ENCODE measurements around the gene ZNF683.

Gene ZNF683

DNA sequence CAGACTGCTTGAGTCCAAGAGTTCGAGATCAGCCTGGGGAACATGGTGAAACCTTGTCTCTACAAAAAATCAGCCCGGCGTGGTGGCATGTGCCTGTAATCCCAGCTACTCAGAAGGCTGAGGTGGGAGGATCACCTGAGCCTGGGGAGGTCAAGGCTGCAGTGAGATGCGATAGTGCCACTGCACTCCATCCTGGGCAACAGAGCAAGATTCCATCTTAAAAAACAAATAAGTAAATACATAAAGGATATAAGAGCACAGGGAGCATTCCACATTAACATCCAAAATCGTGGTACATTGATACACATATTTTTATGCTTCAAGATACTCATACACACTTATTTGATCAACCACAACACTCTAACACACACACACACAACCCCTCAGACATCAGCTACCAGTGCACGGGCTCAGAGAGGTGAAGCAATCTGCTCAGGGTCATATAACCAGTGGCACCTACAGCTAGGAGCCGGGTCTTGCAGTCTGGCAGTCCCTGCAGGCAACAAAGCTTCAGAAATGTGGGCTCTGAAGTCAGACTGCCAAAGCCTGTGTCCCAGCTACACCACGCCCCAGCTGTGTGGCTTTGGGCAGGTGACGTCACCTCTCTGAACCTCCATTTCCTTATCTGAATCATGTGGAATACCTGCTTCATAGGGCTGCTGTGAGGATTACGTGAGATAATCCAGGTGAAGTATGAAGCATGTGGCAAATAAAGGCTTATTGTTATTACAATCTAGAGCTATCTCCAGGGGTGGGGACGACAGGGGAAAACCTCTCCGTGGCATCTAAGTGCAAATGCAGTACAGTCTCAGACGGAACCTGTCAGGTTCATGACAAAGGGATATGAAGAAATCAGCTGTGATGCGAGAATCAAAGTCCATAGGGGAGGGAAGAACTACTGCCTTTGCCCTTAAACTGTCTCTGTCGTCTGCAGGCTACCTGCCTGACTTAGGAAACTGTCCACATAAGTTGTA lies 13.9 kb downstream of the ZNF683 start:
- TF ChIP-seq, protein P1, sequence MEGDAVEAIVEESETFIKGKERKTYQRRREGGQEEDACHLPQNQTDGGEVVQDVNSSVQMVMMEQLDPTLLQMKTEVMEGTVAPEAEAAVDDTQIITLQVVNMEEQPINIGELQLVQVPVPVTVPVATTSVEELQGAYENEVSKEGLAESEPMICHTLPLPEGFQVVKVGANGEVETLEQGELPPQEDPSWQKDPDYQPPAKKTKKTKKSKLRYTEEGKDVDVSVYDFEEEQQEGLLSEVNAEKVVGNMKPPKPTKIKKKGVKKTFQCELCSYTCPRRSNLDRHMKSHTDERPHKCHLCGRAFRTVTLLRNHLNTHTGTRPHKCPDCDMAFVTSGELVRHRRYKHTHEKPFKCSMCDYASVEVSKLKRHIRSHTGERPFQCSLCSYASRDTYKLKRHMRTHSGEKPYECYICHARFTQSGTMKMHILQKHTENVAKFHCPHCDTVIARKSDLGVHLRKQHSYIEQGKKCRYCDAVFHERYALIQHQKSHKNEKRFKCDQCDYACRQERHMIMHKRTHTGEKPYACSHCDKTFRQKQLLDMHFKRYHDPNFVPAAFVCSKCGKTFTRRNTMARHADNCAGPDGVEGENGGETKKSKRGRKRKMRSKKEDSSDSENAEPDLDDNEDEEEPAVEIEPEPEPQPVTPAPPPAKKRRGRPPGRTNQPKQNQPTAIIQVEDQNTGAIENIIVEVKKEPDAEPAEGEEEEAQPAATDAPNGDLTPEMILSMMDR (conservative IDR thresholded peaks at IDR 0.05): no peak
- no peak for TF ChIP-seq ZFX (IDR thresholded peaks at IDR 0.05)
- no peak overlapping the region for H3K27ac ChIP-seq

DNA sequence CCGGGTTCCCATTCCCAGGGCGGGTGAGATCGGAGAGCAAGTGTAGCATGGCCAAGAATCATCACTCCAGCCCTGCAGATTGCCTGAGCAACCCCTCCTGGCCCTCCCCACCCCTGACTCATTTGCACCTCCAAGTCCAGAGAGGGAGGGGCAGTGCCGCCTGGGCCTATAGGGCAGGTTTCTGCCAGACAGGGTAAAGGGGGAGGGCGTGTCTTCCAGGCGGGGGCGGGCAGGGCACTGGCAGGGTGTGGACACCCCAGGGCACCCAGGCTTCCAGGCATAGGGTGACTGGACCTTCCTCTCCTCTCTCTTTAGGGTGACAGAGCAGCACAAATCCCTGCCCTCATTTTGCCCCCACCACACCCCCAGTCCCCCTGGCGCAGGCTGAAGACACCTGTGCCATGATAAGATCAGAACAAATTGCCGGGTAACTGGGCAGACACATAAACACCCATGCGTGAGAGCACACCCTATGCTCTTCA lies 15.4 kb downstream of the ZNF683 start:
- no peak overlapping the region for H3K27ac ChIP-seq
- no peak for TF ChIP-seq ZFX (IDR thresholded peaks at IDR 0.05)
- TF ChIP-seq, protein P1 (conservative IDR thresholded peaks at IDR 0.05): no peak

DNA sequence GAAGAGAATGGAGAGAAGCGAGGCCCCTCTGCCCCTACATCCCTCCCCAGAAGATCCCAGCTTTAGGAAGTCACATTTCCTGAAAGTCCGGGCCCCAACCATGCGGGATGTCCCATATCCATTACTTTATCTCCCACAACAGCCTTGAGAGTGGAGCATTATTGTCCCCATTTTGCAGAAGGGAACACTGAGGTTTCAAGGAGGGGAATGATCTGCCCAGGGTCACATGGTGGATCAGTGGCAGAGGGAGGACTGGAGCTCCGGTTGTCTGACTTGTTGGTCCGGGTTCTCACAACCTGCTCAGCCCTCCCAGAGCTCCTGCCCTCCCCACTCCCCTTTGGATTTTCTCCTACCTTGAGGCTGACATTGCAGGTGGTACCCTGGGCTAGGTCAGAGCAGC lies 16.4 kb downstream of the ZNF683 start:
- TF ChIP-seq, protein P1 (conservative IDR thresholded peaks at IDR 0.05): no peak
- no peak for TF ChIP-seq ZFX (IDR thresholded peaks at IDR 0.05)
- no peak overlapping the region for H3K27ac ChIP-seq

DNA sequence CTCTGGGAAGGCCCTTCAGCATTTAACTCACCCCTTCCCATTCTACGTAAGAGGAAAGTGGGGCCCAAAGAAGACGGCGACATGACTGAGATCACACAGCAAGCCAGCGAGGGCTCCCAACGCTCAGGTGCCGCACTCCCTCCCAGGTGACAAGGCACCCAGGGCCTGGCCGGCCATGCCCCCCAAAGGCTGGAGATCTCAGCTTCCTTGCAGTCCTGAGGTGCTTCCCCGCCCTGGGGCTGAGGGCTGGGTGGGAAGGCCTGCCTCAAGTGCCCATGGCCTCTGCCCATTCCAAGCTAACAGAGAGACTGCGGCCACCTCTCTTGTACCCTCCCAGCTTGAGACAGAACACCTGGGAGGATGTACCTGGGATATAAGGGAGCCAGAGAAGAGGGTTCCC lies 17.6 kb downstream of the ZNF683 start:
- TF ChIP-seq ZFX (IDR thresholded peaks at IDR 0.05): no peak
- TF ChIP-seq, protein P1 (conservative IDR thresholded peaks at IDR 0.05): no peak
- H3K27ac ChIP-seq: no peak overlapping the region

DNA sequence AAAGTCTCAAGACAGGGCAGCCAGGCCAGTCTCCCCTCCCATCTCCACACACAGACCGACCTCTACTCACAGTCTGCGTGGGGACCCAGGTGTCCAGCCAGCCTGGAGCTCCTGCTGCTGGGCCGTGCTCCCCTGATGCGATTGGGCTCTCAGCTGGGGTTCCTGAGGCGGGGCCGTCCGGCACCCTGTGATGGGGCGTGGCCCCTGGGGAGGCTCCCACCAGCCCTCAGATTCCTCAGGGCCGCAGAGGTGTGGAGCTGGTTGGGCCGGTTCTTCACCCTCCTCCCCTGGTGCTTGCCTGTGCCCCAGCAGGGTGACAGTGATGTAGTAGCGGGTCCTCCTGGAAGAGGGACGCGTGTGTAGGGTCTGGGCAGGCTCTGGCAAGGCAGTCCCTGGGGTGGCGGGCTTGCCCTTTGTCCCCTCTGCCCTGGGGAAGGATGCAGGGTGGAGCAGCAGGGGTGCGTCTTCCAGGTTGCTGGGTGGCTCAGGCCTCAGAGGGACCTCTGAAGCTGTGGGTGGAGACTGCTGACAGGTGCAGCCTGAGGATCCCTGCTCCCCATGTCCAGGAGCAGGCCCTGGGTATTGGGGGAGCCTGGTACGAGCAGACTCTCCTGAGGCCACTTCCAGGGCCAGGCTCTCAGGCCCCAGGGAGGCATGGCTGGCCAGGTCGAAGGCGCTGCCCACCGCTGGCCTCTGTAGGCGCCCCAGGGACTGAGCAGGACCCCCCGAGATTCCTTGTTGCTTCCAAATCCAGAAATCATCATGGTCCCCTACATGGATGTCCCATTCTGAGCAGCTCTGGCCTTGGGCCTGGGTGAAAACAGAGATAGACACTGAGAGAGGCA lies 18.4 kb downstream of the ZNF683 start, which contains the start of gene CRYBG2:
Gene CRYBG2, minus strand, starts transcription at position 155 of the 845 bp plus-strand sequence. CDS start 7,473 bp downstream, outside the sequence.
- no peak for TF ChIP-seq ZFX (IDR thresholded peaks at IDR 0.05)
- TF ChIP-seq, protein P1 (conservative IDR thresholded peaks at IDR 0.05): no peak
- H3K27ac ChIP-seq: peak within 1 kb of the TSS; percentile 41; the same call in 1 of the 2 replicates

DNA sequence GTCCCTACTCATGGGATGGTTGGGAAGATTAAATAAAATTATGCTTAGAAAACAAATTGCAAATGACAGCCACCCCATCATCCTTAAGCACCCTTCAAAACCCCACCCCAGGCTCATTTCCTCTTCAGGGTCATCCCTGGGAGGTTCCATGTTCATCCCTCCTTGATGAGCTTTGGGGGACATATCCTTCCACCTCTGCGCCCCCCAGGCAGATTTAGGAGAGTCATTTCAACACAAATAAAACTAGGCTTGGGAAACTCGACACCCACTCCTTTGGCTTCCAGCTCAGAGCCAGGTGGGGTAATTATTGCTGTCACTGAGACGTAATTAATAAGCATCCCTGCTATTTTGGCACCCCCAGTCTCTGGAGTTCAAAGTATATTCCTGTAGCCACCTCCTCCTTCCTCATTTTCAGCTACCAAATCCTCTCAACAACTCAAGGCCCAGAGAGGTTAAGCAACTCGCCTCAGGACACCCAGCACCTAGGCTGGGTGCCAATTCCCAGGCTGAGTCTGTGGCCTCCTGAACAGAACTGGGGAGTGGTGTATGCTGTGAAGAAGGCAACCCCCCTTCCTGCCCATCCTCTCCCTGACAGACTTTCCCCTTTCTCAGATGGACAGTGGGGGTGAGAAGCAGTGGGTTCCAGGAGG lies 19.2 kb downstream of the ZNF683 start:
- TF ChIP-seq, protein P1 (conservative IDR thresholded peaks at IDR 0.05): no peak
- no peak for TF ChIP-seq ZFX (IDR thresholded peaks at IDR 0.05)
- H3K27ac ChIP-seq: peak overlapping the region; percentile 41; the same call in 1 of the 2 replicates
